HEK293T (cell line): ENCODE results near the gene TGM6.
"Not testable (repeated sequence)": the region's sequence is repeated elsewhere in the genome, so short reads cannot be mapped to it uniquely, and the experiment has no call there.

Source experiments
- CTCF ChIA-PET: fragments of 350-600 bp; formaldehyde crosslinking; extraction: SDS; loops from one replicate; lab custom pipeline; 2021; ENCODE audit warnings: antibody characterized with exemption, inconsistent platforms; lab: Yijun Ruan, JAX
- POLR2A ChIA-PET: fragments of 350-600 bp; formaldehyde crosslinking; extraction: SDS; loops from one replicate; lab custom pipeline; 2020; ENCODE audit warnings: antibody characterized with exemption, inconsistent platforms; lab: Yijun Ruan, JAX
- DNase-seq: peaks from one replicate; pipeline ENCODE4 v3.0.0; 2012; ENCODE audit warnings: mixed read lengths; ENCODE audit errors: extremely low spot score
- ARNT ChIP-seq: fragments of 450-650 bp; IDR thresholded peaks from 2 replicates; pipeline ENCODE4 v1.6.1; 2017; ENCODE audit warnings: mild to moderate bottlenecking
- BHLHE40 ChIP-seq: fragments of 450-650 bp; IDR thresholded peaks from 2 replicates; pipeline ENCODE4 v1.6.1; 2016; ENCODE audit warnings: mild to moderate bottlenecking, moderate library complexity, borderline replicate concordance
- CTBP1 ChIP-seq: fragments of 450-650 bp; IDR thresholded peaks from 2 replicates; pipeline ENCODE4 v1.6.1; 2016; ENCODE audit warnings: borderline replicate concordance
- ELF4 ChIP-seq: fragments of 450-650 bp; IDR thresholded peaks from 2 replicates; pipeline ENCODE4 v1.6.1; 2017; ENCODE audit warnings: antibody characterized with exemption
- FOXA1 ChIP-seq: fragments of 450-650 bp; IDR thresholded peaks from 2 replicates; pipeline ENCODE4 v1.6.1; 2016; ENCODE audit warnings: mild to moderate bottlenecking
- FOXK2 ChIP-seq: fragments of 450-650 bp; IDR thresholded peaks from 2 replicates; pipeline ENCODE4 v1.6.1; 2016; ENCODE audit warnings: mild to moderate bottlenecking
- FOXM1 ChIP-seq: fragments of 450-650 bp; IDR thresholded peaks from 2 replicates; pipeline ENCODE4 v1.6.1; 2017; ENCODE audit warnings: mild to moderate bottlenecking, borderline replicate concordance
- HDGF ChIP-seq: fragments of 450-650 bp; IDR thresholded peaks from 2 replicates; pipeline ENCODE4 v1.6.1; 2017; ENCODE audit warnings: antibody characterized with exemption, borderline replicate concordance
- L3MBTL2 ChIP-seq: fragments of 450-650 bp; conservative IDR thresholded peaks from 2 replicates; pipeline ENCODE4 v1.6.1; 2016; ENCODE audit warnings: mild to moderate bottlenecking
- LEF1 ChIP-seq: fragments of 450-650 bp; IDR thresholded peaks from 2 replicates; pipeline ENCODE4 v1.6.1; 2017; ENCODE audit warnings: mild to moderate bottlenecking, borderline replicate concordance
- NFRKB ChIP-seq: fragments of 450-650 bp; IDR thresholded peaks from 2 replicates; pipeline ENCODE4 v1.6.1; 2016; ENCODE audit warnings: mild to moderate bottlenecking, moderate library complexity
- PKNOX1 ChIP-seq: fragments of 450-650 bp; IDR thresholded peaks from 2 replicates; pipeline ENCODE4 v1.6.1; 2016
- SP1 ChIP-seq: fragments of 450-650 bp; IDR thresholded peaks from 2 replicates; pipeline ENCODE4 v1.6.1; 2017
- SUZ12 ChIP-seq: fragments of 450-650 bp; IDR thresholded peaks from 2 replicates; pipeline ENCODE4 v1.6.1; 2016; ENCODE audit warnings: mild to moderate bottlenecking
- TARDBP ChIP-seq: fragments of 450-650 bp; IDR thresholded peaks from 2 replicates; pipeline ENCODE4 v1.6.1; 2016
- ZNF384 ChIP-seq: fragments of 450-650 bp; IDR thresholded peaks from 2 replicates; pipeline ENCODE4 v1.6.1; 2016

Gene TGM6

GRCh38 chr20:2403291-2404052 lies 22.8 kb downstream of the TGM6 start:
- DNase-seq, result no peak
- TF ChIP-seq SUZ12 (no peak), FOXM1 (no peak), ARNT (no peak), PKNOX1 (no peak), TARDBP (no peak), FOXK2 (no peak), ZNF384 (no peak), SP1 (no peak), CTBP1 (no peak), L3MBTL2 (no peak), BHLHE40 (no peak), FOXA1 (no peak), NFRKB (no peak), ELF4 (no peak), LEF1 (no peak), HDGF (no peak)
- ChIA-PET POLR2A (no interaction called here), CTCF (interaction anchor here (0.6 kb wide), 1 partner anchor 196 kb away, joined by 3 read pairs; no protein-coding TSS in a partner anchor)

- TF ChIP-seq LEF1 (no peak), FOXM1 (no peak), PKNOX1 (no peak), TARDBP (no peak), BHLHE40 (no peak), FOXA1 (no peak), NFRKB (no peak), L3MBTL2 (no peak), SP1 (no peak), ZNF384 (no peak), ELF4 (no peak), FOXK2 (no peak), CTBP1 (no peak), HDGF (no peak)
- ChIA-PET CTCF (interaction anchor here (0.6 kb wide), 1 partner anchor 245 kb away, joined by 4 read pairs; no protein-coding TSS in a partner anchor), POLR2A (no interaction called here)
- no peak for DNase-seq
These were observed 25.0 kb downstream of the TGM6 start for GRCh38 chr20:2405693-2406065.

DNA sequence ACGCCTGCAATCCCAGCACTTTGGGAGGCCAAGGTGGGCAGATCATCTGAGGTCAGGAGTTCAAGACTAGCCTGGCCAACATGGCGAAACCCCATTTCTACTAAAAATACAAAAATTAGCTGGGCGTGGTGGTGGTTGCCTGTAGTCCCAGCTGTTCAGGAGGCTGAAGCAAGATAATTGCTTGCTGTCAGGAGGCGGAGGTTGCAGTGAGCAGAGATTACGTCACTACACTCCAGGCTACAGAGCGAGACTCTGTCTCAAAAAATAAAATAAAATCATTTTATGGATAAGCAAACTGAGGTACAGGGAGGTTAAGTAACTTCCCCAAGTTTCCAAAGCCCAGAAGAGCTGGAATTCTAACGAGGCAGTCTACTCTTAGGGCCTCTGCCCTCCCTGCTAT lies 26.7 kb downstream of the TGM6 start:
- POLR2A ChIA-PET, CTCF ChIA-PET, DNase-seq: not testable (repeated sequence)

- ChIA-PET CTCF (no interaction called here), POLR2A (no interaction called here)
- DNase-seq, result no peak
- no peak for TF ChIP-seq SUZ12
- TF ChIP-seq ELF4, result no peak
- no peak for TF ChIP-seq LEF1
- no peak for TF ChIP-seq BHLHE40
- no peak for TF ChIP-seq FOXK2
- TF ChIP-seq ZNF384, result no peak
- no peak for TF ChIP-seq TARDBP
- no peak for TF ChIP-seq SP1
- no peak for TF ChIP-seq NFRKB
- TF ChIP-seq PKNOX1, result no peak
- no peak for TF ChIP-seq FOXA1
- no peak for TF ChIP-seq FOXM1
- TF ChIP-seq ARNT, result no peak
- no peak for TF ChIP-seq CTBP1
These were observed 27.4 kb downstream of the TGM6 start for GRCh38 chr20:2408111-2408510.

- DNase-seq, result no peak
- ChIA-PET POLR2A (no interaction called here), CTCF (interaction anchor here (0.6 to 0.7 kb wide), 2 partner anchors 59 to 63 kb away, joined by 3 to 4 read pairs; no protein-coding TSS in a partner anchor)
- TF ChIP-seq SP1 (no peak), FOXM1 (no peak), SUZ12 (no peak)
These were observed 36.0 kb downstream of the TGM6 start for GRCh38 chr20:2416541-2417212.

DNA sequence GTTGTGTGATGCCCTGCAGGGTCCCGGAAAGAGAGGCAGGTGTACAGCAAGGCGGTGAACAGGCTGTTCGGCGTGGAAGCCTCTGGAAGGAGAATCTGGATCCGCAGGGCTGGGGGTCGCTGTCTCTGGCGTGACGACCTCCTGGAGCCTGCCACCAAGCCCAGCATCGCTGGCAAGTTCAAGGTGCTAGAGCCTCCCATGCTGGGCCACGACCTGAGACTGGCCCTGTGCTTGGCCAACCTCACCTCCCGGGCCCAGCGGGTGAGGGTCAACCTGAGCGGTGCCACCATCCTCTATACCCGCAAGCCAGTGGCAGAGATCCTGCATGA lies 36.5 kb downstream of the TGM6 start:
- no peak for DNase-seq
- TF ChIP-seq PKNOX1, result no peak
- TF ChIP-seq SP1, result no peak
- no peak for TF ChIP-seq ZNF384
- TF ChIP-seq HDGF, result no peak
- ChIA-PET CTCF (interaction anchor here (0.7 kb wide), 1 partner anchor 63 kb away, joined by 3 read pairs; no protein-coding TSS in a partner anchor), POLR2A (no interaction called here)
